CD4-positive, alpha-beta T cell treated with Interleukin-1 beta for 1 hour (primary cell): ENCODE data around the gene CD3E.

ENCODE experiments used
- DNase-seq, 2 donors: peaks; one replicate each; pipeline ENCODE4 v3.0.0-alpha.2; 2020 to 2022

CD3E gene

DNA sequence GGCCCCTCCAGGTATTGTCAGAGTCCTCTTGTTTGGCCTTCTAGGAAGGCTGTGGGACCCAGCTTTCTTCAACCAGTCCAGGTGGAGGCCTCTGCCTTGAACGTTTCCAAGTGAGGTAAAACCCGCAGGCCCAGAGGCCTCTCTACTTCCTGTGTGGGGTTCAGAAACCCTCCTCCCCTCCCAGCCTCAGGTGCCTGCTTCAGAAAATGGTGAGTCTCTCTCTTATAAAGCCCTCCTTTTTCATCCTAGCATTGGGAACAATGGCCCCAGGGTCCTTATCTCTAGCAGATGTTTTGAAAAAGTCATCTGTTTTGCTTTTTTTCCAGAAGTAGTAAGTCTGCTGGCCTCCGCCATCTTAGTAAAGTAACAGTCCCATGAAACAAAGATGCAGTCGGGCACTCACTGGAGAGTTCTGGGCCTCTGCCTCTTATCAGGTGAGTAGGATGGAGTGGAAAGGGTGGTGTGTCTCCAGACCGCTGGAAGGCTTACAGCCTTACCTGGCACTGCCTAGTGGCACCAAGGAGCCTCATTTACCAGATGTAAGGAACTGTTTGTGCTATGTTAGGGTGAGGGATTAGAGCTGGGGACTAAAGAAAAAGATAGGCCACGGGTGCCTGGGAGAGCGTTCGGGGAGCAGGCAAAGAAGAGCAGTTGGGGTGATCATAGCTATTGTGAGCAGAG is at the start of gene CD3E:
TSS of gene CD3E (plus strand) at position 163 of the 681 bp plus-strand sequence. CDS start at position 386, 223 bp downstream.
- DNase-seq: peak; percentile 65 to 73

DNA sequence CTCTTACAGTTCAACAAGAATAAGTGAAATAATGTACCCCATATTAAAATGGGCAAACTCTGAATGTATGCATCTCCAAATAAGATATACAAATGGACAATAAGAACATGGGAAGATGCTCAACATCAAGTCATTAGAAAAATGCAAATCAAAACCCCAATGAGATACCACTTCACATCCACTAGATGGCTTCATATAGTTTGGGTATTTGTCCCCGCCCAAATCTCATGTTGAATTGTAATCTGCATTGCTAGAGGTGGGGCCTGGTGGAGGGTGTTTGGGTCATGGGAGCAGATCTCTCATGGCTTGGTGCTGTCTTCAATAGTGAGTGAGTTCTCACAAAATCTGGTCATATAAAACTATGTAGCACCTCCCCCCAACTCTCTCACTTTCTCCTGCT is 46.1 kb upstream of the CD3E start:
- DNase-seq: no peak

DNA sequence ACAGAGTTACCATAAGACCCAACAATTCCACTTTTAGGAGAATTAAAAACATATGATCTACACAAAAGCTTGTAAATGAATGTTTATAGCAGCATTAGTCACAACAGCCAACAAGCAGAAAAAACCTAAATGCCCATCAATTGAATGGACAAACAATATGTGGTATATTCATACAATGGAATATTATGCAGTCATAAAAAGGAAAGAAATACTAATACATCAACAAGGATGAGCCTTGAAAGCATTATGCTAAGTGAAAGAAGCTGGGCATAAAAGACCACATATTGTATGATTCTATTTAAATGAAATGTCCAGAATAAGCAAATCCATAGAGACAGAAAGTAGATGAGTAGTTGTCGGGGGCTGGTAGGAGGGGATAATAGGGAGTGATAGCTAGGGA is 45.4 kb upstream of the CD3E start:
- DNase-seq: no peak

DNA sequence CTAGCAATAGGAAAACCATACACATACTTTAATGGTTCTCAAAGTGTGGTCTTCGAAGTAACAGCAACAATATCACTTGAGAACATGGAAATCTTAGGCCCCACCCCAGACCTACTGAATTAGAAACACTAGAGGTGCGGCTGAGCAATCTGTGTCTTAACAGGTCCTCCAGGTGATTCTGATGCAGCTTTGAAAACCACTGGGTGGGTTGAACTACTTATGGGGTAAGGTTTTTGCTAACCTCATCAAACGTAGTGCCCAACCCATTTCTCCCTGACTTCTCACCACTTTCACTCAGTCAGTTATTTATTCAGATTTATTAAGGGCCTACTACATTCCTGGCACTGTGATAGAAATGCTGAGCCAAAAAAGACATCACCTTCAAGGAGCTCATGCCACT is 44.2 kb upstream of the CD3E start:
- DNase-seq: no peak

DNA sequence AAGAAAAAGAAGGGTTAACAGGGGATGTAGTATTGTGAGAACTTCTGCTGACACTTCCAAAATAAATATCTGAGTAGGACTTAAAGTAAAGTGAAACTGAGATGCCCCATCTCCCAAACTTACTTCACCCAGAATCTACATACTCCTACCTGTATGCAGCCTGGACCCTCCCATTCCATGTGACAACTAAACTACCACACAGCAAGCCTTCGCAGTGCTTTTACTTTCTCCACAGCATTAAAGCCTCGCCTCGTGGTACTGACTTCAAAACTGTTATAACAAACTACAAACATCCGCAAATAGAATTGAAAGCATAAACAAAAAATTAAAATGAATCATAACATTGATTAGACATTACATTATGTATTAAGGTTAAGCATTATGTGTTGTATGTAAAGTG is 41.4 kb upstream of the CD3E start:
- no peak for DNase-seq

DNA sequence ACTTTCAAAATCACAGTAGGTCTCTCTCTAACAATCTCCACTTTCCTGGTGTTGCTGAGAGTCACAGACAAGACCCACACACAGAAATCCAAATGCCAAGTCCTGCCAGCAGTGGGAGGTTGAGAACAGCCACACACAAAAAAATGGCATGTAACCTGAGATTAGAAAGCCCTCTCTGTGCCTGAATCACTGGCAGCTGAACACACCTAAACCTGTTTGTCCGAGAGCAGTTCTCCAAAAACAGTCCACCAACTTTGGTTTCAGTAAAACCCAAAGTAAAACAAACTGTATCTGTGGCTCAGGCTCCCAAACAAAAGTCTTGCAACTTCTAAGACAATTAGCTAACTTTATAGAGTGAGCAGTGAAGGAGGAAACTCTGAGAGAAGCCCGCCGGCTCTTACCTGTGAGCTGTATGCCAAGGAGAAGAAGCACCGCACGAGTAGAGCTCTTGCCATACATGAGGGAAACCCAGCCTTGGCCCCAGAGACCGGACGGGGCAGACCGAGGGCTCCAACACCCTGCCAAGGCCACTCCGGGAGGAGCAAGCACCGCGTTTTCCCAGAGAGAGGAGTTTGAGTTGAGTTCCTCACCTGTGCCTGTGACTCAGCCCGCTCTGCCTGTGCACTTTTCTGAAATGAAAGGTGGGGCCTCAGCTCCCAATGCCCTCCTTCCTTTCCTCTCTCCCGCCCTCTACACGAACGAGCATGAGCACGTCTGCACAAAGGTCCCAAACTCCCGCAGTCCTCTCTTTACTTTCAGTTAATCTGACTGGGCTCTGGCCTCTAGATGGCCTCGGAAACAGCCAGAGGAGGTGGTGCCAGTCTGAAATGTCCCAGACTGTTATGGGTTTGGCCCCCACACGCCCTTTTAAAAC is 40.6 kb upstream of the CD3E start, which contains the start of gene MPZL2:
TSS of gene MPZL2 (minus strand) at position 603 of the 874 bp plus-strand sequence. CDS start at position 459, 144 bp downstream.
- DNase-seq: no peak

DNA sequence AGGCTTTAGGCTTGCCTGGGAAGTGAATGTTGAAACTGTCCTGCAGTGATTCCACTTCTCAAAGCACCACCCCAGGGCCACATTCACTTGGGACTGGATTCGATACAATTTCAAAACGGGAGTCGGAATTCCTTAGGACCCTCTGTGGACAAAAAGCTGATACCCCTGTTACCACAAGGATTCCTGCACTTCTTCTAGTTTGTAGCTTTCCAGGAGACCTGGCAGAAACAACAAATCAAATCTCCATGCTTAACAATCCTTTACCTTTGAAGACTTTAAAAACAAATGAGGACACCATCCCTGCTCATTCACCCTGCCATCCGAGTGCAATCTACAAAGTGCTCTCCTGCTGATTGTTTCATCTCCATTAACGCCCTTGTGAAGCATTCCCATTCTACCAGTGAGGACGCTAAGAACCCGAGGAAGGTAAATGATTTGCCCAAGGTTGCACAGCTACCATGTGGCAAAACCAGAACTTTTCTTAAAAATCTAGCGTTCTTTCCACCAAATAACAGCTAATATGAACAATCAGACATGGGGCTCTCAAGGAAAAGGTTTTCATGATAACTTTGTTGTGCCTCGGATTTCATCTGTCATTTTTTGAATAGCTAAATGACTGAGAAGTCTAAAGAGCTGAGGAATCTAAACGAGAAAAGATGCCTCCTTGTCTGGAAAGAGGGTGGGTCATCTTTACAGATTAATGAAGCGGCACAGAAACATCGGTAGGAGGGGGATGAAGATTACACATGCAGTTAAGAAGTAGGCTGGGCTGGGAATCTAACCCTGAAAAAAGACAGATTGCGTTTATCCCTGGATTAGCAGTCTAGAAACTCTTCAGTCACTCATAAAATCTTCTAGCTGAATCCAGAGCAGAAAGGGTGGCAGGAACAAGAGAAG is 39.7 kb upstream of the CD3E start:
- DNase-seq: no peak

DNA sequence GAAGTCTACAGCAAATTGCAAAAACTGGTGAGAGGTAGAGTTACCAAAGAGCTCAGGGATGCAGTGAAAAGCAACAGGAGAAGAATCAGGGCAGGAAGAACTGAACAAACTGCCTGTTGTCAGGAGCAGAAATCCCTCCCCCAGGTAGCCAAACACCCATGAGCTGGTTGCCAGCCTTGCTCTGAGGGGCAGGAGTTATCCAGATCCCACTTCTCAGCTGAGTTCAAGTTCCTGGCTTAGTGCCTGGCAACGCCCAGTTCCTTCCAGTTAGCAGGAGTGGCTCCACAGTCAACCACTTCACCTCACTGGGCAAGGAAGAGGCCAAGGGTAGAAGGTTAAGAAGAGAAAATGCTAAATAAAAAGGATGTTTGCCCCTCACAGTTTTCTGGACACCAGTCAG is 38.6 kb upstream of the CD3E start:
- no peak for DNase-seq

DNA sequence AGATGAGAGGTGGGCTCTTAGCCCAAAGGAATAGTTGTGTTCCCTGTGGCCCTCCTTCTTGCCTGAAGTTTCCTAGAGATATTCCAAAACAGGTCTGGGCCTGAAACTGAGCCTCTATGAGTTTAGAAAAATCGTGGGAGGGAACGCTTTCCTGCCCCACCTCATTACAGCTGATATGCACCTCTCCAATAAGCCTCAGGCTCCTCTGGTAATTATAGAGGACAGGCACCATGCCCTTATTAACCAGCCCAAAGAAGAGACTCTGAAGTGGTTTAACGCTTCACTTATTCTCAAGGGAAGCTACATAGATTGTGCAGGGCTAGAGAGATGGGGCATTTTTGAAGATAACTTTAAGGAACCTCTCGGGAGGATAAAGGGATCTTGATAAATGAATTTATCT is 37.0 kb upstream of the CD3E start:
- DNase-seq: no peak

DNA sequence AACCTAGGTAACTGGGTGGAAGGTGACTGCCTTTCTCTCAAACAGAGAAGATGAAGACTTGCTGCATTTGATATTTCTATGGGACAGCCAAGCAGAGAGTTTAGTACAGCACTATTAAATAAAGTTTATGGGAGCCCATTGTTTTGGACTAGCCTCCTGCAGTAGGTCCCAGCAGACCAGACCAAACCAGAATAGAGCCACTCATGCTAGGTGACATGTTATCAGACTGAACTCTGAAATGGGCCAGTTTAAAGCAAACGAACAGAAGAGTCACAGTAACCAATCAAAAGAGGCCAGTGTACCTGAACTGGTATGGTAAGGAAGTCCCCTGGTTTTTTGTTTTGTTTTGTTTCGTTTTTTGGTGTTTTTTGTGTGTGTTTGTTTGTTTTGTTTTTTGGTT is 32.5 kb upstream of the CD3E start:
- DNase-seq: no peak

DNA sequence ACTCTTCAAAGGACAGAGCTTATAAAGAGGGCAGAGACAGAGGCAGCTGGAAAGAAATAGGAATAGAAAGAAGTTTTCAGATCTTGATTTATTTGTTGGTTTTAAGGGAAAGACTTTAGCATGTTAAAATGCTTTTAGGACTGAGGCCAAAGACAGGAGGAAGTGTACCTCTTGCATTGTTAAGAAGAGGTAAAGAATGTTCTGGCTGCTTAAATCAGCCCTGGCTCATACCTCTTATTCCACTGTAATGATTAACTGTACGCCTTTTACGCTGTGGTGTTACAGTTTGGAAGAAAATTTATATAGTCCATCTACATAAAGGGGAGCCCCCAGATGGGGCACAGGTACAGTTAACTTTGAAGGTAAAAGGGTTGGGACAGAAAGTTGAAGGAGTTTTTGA is 30.3 kb upstream of the CD3E start:
- no peak for DNase-seq

DNA sequence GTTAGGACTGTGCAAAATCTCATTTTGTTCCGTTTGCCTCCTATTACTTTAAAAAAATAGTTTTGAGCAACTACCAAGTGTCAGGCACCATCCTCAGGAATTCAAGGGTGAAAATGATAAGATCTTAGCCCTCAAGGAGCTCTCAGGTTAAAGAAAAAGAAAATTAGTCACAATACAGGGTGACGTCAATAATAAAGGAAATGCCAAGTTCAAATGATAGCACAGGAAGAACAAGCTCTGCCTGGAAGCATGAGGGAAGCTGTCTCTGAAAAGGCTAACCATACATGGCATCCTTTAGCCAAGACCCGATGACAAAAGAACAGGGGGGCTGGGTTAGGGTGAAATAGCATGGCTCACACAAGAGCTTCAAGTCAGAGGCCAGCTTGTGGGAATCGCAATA is 29.4 kb upstream of the CD3E start:
- DNase-seq: no peak

DNA sequence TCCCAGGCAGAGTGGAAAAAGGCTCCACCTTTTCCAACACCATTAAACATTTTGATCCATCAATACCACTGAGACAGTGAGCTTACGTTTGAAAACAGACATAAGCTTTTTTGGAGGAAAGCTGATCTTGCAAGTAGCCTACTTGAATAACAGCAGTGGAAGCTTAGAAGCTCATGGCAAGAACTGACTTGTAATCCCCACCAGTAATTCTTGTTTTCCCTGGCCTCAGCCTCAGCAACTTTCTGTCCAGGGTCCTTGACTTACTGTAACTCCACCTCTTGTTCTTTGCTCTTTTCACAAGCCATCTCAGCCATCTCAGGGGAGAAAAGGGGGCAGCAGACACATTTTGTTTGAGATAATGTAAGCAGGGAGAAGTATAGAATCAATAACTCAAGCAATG is 28.1 kb upstream of the CD3E start:
- DNase-seq: no peak

DNA sequence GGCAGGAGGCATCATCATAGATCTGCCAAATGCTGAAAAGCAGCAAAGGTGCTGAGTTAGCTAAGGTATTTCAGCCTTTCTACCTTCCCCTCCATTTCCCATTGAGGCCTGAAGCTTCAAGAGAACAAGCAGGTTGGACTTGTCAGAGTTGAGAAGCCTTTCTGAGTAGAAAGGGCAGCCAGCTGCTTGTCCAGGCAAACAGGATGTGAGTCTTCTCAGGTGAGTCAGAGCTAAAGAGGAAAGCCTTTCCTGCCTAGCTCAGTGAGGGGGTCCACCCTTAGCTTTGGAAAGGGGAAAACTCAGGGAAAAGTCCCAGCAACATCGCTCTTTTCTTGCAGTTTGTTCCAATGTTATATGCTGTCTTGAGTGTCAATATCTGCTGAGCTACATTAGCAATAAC is 27.2 kb upstream of the CD3E start:
- DNase-seq: no peak

DNA sequence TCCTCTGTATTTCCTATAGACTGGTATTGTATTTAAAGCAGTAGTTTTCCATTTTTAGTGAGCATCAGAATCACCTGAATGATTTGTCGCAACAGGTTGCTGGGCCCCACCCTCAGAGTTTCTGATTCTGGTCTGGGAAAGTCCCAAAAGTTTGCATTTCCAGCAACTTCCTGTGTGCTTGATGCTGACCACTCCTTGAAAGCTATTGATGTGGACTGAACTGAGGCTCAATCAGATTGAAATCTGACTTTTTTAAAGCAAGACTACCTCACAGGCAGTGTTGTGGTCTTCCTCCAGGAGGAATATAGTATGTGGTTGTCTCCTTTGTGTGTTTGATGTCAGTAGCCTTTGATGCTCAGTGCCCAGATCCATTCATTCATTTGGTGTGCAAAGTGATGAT is 23.2 kb upstream of the CD3E start:
- DNase-seq: peak in 1 of 2 donors; percentile 37

DNA sequence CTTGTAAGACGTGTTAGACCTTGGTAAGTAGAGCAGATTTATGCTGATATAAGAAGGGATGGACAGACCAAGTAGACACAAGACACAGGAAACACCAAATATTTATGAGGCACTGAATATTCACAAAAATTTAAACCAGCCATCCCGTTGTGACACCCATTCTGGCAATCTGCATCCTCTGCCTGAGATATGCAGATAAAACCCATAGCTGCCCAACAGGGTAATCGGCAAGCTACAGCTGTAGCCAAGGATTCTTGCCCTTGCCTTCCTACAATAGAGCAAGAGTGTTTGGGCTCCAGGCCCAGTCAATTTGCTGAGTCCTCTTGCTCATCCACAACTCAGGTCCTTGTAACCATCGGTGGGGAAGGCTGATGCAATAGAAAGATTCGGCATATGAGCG is 21.9 kb upstream of the CD3E start:
- no peak for DNase-seq

DNA sequence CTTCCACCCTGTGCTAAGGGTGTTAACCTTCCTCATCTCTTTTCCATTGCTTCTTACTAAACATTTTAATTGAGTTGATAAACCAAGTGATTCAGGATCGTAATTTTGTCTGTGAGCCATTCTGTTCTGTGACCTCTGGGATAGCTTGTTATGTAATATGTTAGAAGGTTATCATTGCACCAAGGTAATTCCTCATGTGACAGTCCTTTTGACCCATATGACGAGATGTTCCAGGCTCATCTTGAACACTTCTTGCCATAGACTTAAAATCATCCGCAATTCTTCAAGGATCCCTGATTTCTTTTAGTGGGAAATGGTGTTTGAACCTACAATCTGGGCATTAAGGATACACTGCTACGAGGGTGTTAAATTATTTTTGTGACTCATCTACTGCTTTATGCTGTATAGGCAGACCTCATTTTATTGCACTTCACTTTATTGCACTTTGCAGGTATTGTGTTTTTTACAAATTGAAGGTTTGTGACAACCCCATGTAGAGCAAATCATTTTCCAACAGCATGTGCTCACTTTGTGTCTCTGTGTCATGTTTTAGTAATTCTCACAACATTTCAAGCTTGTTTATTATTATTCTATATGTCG is 21.4 kb upstream of the CD3E start:
- no peak for DNase-seq

DNA sequence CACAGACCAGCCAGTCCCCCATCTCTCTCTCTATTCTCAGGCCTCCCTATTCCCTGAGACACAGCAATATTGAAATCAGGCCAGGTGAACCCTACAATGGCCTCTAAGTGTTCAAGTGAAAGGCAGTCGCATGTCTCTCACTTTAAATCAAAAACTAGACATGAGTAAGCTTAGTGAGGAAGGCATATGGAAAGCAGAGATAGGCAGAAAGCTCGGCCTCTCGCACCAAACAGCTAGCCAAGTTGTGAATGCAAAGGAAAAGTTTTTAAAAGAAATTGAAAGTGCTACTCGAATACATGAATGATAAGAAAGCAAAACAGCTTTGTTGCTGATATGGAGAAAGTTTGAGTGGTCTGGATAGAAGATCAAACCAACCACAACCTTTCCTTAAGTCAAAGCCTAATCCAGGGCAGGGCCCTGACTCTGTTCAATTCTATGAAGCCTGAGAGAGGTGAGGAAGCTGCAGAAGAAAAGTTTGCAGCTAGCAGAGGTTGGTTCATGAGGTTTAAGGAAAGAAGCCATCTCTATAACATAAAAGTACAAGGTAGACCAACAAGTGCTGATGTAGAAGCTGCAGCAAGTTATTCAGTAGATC is 20.7 kb upstream of the CD3E start:
- no peak for DNase-seq

DNA sequence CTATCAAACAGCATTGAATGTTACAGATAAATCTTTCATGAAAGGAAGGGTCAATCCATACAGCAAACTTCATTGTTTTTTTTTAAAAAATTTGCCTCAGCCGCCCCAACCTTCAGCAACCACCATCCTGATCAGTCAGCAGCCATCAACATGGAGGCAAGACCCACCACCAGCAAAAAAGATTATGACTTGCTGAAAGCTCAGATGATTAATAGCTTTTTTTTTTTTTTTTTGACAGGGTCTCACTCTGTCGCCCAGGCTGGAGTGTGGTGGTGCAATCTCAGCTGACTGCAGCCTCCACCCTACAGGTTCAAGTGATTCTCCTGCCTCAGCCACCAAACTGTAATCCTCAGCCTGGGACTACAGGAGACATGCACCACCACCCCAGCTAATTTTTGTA is 18.0 kb upstream of the CD3E start:
- DNase-seq: no peak

DNA sequence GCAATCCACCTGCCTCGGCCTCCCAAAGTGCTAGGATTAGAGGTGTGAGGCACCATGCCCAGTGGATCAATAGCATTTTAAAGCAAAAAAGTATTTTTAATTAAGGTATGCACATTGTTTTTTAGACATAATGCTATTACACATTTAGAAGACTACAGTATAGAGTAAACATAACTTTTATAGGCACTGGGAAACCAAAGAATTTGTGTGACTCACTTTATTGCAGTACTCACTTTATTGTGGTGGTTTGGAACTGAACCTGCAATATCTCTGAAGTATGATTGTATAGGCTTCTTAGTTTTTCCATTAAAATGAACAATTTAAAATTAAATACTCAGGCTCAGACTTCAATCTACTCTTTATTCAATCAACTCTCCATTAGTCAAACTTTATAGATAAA is 17.5 kb upstream of the CD3E start:
- DNase-seq: no peak

DNA sequence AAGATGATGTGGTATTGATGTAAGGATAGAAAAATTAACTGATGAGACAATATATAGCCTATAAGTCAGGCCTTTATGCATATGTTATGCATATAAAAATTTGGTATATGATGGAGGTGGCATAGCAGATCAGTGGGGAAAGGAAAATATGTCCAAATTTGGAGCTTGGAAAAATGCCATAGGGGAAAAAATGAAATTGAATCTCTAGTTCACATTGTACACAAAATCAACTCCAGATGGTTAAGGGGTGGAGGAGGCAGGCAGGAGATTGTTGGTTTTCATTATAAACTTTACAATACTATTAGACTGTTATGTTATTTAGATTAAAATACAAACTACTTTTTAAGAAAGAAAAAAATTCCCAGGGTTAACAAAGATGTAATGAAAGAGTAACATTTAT is 15.1 kb upstream of the CD3E start:
- DNase-seq: no peak

DNA sequence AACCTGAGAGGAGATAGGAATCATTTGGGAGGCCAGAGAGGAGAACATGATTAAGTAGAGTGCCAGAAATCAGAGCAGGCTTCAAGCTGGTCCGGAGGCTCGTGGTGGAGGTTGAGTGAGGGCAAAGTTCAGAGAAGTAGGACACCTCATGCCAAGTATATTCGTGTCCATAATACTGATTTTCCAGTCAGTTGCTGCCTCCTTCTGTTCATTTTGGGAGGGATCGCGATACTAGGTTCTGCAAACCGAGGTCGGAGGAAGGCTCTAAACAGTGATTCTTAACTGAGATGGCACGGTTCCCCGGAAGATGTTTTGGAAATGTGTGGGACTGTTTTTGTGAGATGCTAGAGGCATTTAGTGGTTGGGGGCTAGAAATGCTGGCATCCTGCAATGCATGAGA is 13.6 kb upstream of the CD3E start:
- peak; percentile 47 to 71 for DNase-seq
